HG02642 (cell line): ENCODE measurements around the gene GSDME.
A peak's percentile ranks its signal among the peaks of the same experiment; 100 is the strongest.

ENCODE experiments used
- ATAC-seq: cut with Tn5 transposase; IDR thresholded peaks from one replicate; pipeline ENCODE4 v1.9.1; 2021; ENCODE audit warnings: mild to moderate bottlenecking; ENCODE audit not compliant: unreplicated experiment, poor library complexity

Gene GSDME

GRCh38 chr7:24724451-24725190, 32.6 kb downstream of the GSDME start:
- ATAC-seq = no peak

GRCh38 chr7:24723178-24723530, 34.1 kb downstream of the GSDME start:
- no peak for ATAC-seq

DNA sequence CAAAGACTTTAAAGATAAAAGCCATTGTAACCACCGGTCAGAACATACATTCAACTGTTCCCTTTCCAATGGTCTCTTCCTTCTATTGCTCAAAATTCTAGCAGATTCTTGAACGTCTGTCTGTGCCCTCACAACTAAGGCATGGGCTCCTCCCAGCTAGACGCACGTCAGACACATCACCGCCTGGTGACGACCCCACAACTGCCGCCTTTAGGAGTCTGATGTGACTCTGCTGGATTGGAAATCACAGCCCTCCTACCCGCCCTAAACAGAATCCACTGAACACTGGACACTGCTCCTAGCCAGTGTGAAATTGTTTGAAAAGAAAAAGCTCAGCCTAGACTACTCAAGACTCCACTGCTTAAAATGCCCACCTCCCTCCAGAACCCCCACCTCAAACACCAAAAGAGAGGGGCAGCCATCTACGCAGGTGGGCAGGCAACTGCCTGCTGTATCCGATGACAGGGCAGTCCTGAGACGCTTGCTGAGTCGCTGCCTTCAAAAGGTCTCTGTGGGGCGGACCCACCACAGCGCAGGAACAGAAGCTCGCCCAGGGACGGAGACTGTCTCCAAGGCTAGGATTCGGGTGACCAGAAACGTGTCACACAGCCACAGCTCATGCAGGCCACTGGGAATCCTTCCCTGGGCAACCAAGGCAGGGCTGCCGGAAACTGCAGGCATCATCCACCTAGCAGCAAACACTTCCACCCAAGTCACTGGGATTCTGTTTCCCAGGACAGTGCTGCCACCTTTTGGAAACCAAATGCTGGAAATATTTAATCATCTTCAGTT, 34.7 kb downstream of the GSDME start:
- no peak for ATAC-seq

GRCh38 chr7:24721481-24722001, 35.7 kb downstream of the GSDME start:
- no peak for ATAC-seq

DNA sequence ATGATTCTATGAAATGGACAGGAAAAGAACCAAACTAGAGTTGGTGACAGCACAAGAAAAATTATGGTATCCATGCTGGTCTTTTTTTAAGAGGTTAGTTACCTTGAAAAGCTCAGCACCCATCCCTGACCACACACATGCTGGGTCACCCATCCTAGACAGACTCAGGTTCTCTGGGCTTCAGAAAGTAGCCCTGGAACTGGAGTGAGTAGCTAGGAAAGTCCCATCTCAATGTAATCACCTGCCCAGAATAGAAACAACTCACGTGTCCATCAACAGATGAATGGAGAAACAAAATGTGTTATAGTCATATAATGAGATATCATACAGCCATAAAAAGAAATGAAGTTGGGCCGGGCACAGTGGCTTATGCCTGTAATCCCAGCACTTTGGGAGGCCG, 37.0 kb downstream of the GSDME start:
- no peak for ATAC-seq

- ATAC-seq = peak; percentile 71
Observed at GRCh38 chr7:24718977-24719491, 38.2 kb downstream of the GSDME start.

- peak; percentile 12 for ATAC-seq
Observed at GRCh38 chr7:24718431-24718831, 38.8 kb downstream of the GSDME start.

GRCh38 chr7:24717694-24718320, 39.5 kb downstream of the GSDME start:
- no peak for ATAC-seq

GRCh38 chr7:24717247-24717622, 40.0 kb downstream of the GSDME start:
- ATAC-seq = no peak

- ATAC-seq = no peak
Observed at GRCh38 chr7:24716480-24717246, 40.6 kb downstream of the GSDME start.

DNA sequence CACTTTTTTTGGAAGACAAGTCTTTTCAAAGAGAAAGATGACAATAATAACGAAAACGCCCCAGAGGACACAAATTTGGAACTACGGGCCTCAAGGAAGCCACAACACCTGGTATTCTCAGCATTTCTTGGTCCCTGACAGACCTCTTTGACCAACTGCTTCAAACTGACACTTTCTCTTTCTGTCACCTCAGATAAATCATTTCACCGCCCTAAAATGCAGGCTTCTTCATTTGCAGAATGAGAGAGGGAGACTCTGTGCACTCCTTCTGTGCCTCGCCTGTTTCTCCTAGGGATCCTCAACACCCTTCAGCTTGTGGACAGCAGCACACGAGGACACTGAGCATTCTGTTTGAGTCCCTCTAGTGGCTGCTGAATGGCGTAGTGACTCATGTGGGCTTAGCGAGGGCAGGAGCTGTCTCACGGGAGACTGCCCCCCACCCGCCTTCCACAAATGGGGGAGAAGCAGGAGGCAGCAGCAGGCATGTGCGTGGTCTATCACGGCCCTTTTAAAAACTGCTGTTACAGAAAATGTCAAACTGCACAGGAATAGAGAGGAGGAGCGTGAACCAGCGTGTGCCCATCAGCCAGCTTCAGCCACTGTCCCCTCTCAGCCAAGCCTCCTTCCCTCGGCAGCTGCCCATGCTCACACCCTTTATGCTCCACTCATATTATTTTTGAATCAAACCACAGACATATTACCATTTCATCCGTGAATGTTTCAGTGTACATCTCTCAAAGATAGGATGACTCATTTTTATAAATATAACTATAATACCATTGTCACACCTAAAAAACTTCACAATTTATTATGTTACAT, 41.4 kb downstream of the GSDME start:
- ATAC-seq = peak; percentile 48

GRCh38 chr7:24715171-24715570, 42.1 kb downstream of the GSDME start:
- ATAC-seq = peak; percentile 10

GRCh38 chr7:24714676-24715010, 42.6 kb downstream of the GSDME start:
- ATAC-seq = no peak

DNA sequence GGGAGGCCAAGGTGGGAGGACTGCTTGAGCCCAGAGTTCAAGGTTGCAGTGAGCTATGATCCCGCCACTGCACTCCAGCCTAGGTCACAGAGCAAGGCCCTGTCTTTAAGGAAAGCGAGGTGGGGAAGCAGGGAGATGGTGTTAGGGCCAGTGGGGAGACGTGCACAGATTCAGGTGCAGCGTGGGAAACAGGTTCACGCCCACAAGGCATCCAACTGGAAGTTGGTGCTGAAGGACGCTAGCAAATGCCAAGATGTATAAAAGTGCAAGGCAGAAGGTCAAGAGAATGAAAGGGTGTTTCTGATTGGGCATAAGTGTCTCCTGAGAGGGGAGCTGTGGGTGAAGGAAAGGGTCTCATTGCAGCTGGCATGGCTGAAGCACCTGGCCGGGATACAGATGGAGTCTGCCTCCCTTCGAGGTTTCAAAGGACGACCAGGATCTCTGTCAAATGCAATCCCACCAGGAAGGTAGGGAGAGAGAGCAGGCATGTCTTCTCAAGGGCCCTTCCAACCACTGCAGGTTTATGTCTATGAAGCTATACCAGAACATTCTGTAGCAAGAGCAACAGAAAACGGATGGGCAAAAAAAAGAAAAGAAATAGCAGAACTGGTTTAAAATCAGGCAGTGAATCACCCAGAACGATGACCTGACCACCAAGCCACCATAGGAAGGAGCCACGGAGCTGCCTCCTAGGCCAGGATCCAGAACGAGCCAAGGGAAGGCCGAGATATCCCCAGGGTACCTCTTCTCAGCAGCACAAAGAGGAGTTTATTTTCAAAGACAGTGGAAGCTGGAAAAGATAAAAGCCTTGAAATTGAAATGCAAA, 43.2 kb downstream of the GSDME start:
- no peak for ATAC-seq

DNA sequence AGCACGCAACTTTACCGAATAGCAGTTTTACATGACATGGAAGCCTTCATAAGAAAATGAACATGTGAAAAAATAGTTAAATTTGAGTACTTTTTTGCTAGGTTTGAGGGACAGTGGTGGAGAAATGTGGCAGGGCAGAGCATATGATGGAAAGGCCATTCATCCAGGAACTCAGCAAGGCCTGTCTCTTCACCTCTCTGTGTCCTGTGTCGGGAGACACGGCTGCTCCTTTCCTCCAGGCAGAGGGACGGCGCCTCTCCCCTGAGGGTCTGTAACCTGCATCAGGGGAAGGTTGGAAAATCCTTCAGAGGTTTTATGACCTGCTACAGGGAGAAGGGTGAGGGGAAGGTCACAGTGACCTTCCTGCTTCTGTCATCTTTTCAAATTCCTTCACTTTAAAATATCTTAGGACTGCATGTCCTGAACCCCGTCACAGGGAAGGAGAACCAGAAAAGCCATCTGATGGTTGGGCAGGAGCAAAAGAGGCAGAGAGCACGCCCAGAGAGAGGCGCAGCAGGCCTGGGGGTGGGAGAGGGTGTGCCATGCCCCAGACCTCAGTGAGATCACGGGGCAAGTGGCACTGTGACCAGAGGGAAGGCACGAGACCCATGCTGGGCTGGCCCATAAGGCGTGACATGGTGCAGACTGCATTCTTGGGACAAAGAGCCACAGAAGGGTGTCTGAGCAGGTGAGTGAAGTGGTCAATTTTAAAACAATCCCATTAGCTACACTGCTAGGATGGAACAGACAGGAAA, 44.0 kb downstream of the GSDME start:
- ATAC-seq = no peak

DNA sequence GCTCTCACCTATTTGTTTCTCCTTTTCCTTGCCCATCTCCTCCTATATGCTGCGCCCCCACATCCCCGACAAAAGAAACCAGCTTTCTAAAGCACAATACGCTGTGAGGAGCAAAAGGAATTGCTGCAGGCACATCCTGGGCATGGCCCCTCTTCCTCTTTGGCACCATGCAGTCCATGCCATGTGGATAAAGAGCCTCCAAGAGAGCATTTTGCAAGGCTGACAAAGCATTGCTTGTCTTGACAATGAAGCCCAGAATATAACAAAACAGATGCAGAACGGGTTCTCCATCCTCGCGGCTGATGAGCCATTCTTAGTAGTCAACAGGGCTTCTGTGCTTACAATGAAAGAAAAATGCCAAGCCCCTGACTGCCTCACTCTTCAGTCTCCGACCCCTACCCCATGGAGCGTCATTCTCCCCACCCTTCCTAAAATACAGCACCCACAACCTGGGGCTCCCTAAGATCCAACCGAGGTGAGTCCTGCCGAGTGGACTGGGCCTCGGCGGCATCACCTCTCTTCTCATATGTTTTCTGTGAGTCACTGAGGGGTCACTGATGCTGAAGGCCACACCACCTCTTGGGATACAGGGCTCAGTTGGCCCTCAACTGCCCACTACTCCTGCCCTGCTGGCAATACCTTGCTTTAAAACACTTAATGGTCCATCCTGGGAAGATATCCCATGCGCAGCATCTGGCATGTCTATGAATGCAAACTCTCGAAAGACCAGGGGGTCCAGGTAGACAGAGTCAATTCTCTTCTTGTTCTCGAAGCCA, 47.5 kb downstream of the GSDME start:
- ATAC-seq = no peak

GRCh38 chr7:24709051-24709450, 48.2 kb downstream of the GSDME start:
- ATAC-seq = no peak
